Nephron progenitor cell (in vitro differentiated cells): Measurements from ENCODE around the gene DMTF1.

Experiments
- DNase-seq: peaks from one replicate; pipeline ENCODE4 v3.0.0; 2021
- H3K27ac Mint-ChIP-seq: 2 replicates; pipeline ENCODE4 v1.8.0; 2021; ENCODE audit warnings: mild to moderate bottlenecking, moderate library complexity, mixed read lengths
- H3K27me3 Mint-ChIP-seq: 2 replicates; pipeline ENCODE4 v1.8.0; 2021; ENCODE audit warnings: mild to moderate bottlenecking, low read depth, mixed read lengths; ENCODE audit not compliant: poor library complexity
- H3K36me3 Mint-ChIP-seq: 2 replicates; pipeline ENCODE4 v1.8.0; 2021; ENCODE audit warnings: low read depth, mixed read lengths
- H3K4me1 Mint-ChIP-seq: 2 replicates; pipeline ENCODE4 v1.8.0; 2021; ENCODE audit warnings: mixed read lengths
- H3K4me3 Mint-ChIP-seq: 2 replicates; pipeline ENCODE4 v1.8.0; 2021; ENCODE audit warnings: mild to moderate bottlenecking, moderate library complexity, mixed read lengths
- H3K9me3 Mint-ChIP-seq: 2 replicates; pipeline ENCODE4 v1.8.0; 2021; ENCODE audit warnings: mild to moderate bottlenecking, moderate library complexity, mixed read lengths
- CTCF ChIP-seq: fragments of 200-600 bp; sonication (generic); IDR thresholded peaks from 2 replicates; pipeline ENCODE4 v1.5.0; 2021; ENCODE audit warnings: antibody characterized with exemption

DMTF1 gene

GRCh38 chr7:87173471-87173870 lies 21.2 kb downstream of the DMTF1 start:
- TF ChIP-seq CTCF, result no peak
- Mint-ChIP-seq H3K9me3 (no peaks in the 10 kb centered on the region), H3K4me1 (peaks cover 19% of the 10 kb centered on the region), H3K4me3 (no peak overlapping the region), H3K27me3 (no peaks in the 10 kb centered on the region), H3K36me3 (peaks cover 63% of the 10 kb centered on the region), H3K27ac (peak overlapping the region; percentile 81)
- DNase-seq, result no peak

DNA sequence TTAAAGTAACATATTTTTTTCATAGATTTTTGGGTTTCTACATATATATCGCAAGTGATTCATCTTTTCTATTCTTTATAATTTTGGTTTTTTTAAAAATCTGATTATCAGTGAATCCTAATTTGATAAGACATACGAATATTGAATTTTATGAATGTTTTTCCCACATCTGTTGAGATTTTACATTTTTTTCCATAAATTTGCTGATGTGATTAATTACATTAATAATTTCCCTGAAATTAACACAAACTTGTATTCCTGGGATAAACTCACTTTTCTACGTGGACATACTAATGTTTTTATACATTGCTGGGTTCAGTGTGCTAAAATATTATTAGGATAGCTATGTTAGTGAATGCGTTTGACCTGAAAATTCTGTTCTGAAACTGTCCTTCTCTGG lies 26.1 kb downstream of the DMTF1 start:
- TF ChIP-seq CTCF, result no peak
- Mint-ChIP-seq H3K4me1 (no peaks in the 10 kb centered on the region), H3K27ac (no peak overlapping the region), H3K4me3 (no peak overlapping the region), H3K9me3 (no peaks in the 10 kb centered on the region), H3K36me3 (peaks cover 59% of the 10 kb centered on the region), H3K27me3 (no peaks in the 10 kb centered on the region)
- no peak for DNase-seq

DNA sequence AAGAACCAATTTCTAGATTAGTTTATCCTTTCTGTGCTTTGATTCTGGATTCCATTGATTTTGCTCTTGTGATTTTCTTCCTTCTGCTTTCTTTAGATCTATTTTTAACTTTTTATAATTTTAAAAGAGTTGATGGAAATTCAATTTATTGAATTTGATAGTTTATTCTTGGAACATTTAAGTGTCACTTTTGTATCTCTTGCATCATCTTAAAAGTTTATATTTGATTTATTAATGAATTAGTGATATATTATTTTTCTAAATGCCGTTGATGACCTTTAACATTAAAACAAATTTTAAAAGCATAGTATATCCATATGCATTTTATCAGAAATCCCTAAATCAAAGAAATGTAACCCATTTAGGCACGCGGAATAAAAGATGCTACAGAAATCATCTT lies 26.9 kb downstream of the DMTF1 start:
- no peak for TF ChIP-seq CTCF
- H3K4me3 Mint-ChIP-seq, result no peak overlapping the region
- no peaks in the 10 kb centered on the region for H3K27me3 Mint-ChIP-seq
- DNase-seq, result no peak
- H3K9me3 Mint-ChIP-seq, result no peaks in the 10 kb centered on the region
- H3K27ac Mint-ChIP-seq, result no peak overlapping the region
- H3K36me3 Mint-ChIP-seq, result peaks cover 59% of the 10 kb centered on the region
- no peaks in the 10 kb centered on the region for H3K4me1 Mint-ChIP-seq

GRCh38 chr7:87187120-87187519 lies 34.9 kb downstream of the DMTF1 start:
- Mint-ChIP-seq H3K36me3 (peaks cover 76% of the 10 kb centered on the region), H3K4me3 (no peak overlapping the region), H3K27ac (no peak overlapping the region), H3K9me3 (no peaks in the 10 kb centered on the region), H3K27me3 (no peaks in the 10 kb centered on the region), H3K4me1 (no peaks in the 10 kb centered on the region)
- no peak for DNase-seq
- TF ChIP-seq CTCF, result no peak

DNA sequence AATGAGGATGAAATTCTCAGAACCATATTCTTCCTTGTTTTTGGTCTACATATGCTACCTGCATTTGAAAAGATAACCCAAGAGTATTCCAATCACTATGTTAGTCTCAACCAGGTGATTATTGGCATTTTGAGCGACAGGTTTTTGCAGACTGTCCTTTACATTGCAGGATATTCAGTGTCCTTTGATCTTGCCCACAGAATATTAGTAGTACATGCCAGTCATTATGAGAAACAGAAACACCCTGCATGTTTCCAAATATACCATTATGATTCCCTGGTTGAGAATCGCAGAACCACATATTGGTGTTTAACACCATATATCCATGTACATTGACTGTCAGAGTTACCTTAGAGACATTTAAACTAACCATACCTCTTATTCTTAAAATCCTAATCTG lies 36.7 kb downstream of the DMTF1 start:
- Mint-ChIP-seq H3K9me3 (no peaks in the 10 kb centered on the region), H3K27me3 (no peaks in the 10 kb centered on the region), H3K4me1 (no peaks in the 10 kb centered on the region), H3K27ac (no peak overlapping the region), H3K4me3 (no peak overlapping the region), H3K36me3 (peaks cover 72% of the 10 kb centered on the region)
- DNase-seq, result no peak
- TF ChIP-seq CTCF, result no peak

GRCh38 chr7:87190783-87191182 lies 38.5 kb downstream of the DMTF1 start:
- Mint-ChIP-seq H3K4me1 (no peaks in the 10 kb centered on the region), H3K36me3 (peaks cover 71% of the 10 kb centered on the region)

More at GRCh38 chr7:87190783-87191182, 38.5 kb downstream of the DMTF1 start:
- Mint-ChIP-seq H3K27me3 (no peaks in the 10 kb centered on the region), H3K9me3 (no peaks in the 10 kb centered on the region), H3K27ac (no peak overlapping the region), H3K4me3 (no peak overlapping the region)
- DNase-seq, result no peak
- TF ChIP-seq CTCF, result no peak
